Endothelial cell of umbilical vein (primary cell): ENCODE measurements around the gene SOX5. TPM values are rescaled to one million over a fixed set of nuclear protein-coding genes. Genes with fewer than 3 reads are reported as not detected.

Experiments used
- BruUV-seq: library from RNA; stranded (reverse); fragments of 400-500 nt; replicated peaks from 2 replicates; lab custom pipeline; 2021; lab: Mats Ljungman, UMichigan
- CTCF ChIA-PET: fragments of 300-600, 350-600 bp; sonication (Branson Sonifier 250); formaldehyde crosslinking; loops from one replicate; lab custom pipeline; 2021; ENCODE audit warnings: antibody characterized with exemption, inconsistent platforms; lab: Charles Lee
- POLR2A ChIA-PET: fragments of 300-600, 350-600 bp; sonication (Branson Sonifier 250); formaldehyde crosslinking; loops from one replicate; lab custom pipeline; 2021; ENCODE audit warnings: antibody characterized with exemption, inconsistent platforms; lab: Charles Lee
- DNase-seq: peaks from one replicate; pipeline ENCODE4 v3.0.0-alpha.2; 2011; ENCODE audit warnings: low read depth, low spot score
- FAIRE-seq: peaks from 2 replicates; lab custom pipeline; 2011; peaks lifted over from hg19 to GRCh38; lab: Jason Lieb, UNC
- H2AFZ ChIP-seq: 2 replicates; pipeline ENCODE4 v1.6.0; 2012; ENCODE audit warnings: low read depth, low read length, control low read depth, inconsistent platforms
- H3K27ac ChIP-seq: 2 replicates; pipeline ENCODE4 v1.5.1; 2011; ENCODE audit warnings: low read depth, mild to moderate bottlenecking, control low read depth, low read length, moderate library complexity; ENCODE audit not compliant: insufficient read depth
- H3K27me3 ChIP-seq, 2 experiments: 2 replicates each; pipeline versions ENCODE4 v1.6.0 to v1.6.1; 2011; ENCODE audit warnings: low read length in 2 of 2, mixed read lengths in 1 of 2; ENCODE audit not compliant: control insufficient read depth in 2 of 2, insufficient read depth in 2 of 2
- H3K36me3 ChIP-seq, 2 experiments: 2 replicates in 1 of 2; 3 replicates in 1 of 2; pipeline ENCODE4 v1.5.1; 2011; ENCODE audit warnings: low read length in 2 of 2, mild to moderate bottlenecking in 1 of 2, moderate library complexity in 1 of 2; ENCODE audit not compliant: control insufficient read depth in 2 of 2, insufficient read depth in 2 of 2; ENCODE audit errors: extremely low read depth in 1 of 2
- H3K4me1 ChIP-seq: 3 replicates; pipeline ENCODE4 v1.5.1; 2011; ENCODE audit warnings: mild to moderate bottlenecking, low read length; ENCODE audit not compliant: control insufficient read depth, insufficient read depth; ENCODE audit errors: extremely low read depth
- H3K4me2 ChIP-seq: 2 replicates; pipeline ENCODE4 v1.6.1; 2011; ENCODE audit warnings: low read length, control low read depth, mixed read lengths; ENCODE audit not compliant: insufficient read depth
- H3K4me3 ChIP-seq, 3 experiments: fragments of 200-600 bp in 1 of 3; sonication (generic), shearing (Covaris generic) in 1 of 3; replicated peaks in 1 of 3; 2 replicates each; pipeline ENCODE4 v1.5.1; 2011 to 2016; ENCODE audit warnings: control low read depth in 3 of 3, low read length in 3 of 3, mild to moderate bottlenecking in 2 of 3, inconsistent platforms in 1 of 3, low read depth in 1 of 3, moderate library complexity in 1 of 3; ENCODE audit not compliant: insufficient read depth in 1 of 3
- H3K79me2 ChIP-seq: 2 replicates; pipeline ENCODE4 v1.6.0; 2012; ENCODE audit warnings: low read length, inconsistent platforms; ENCODE audit not compliant: control insufficient read depth, insufficient read depth
- H3K9ac ChIP-seq: replicated peaks from 2 replicates; pipeline ENCODE3; 2011; ENCODE audit warnings: low read length, control low read depth; ENCODE audit not compliant: insufficient read depth; ENCODE audit errors: extremely low read depth
- H3K9me1 ChIP-seq: replicated peaks from 3 replicates; pipeline ENCODE4 v1.6.0; 2011; ENCODE audit warnings: mild to moderate bottlenecking, low read length; ENCODE audit not compliant: control insufficient read depth, insufficient read depth; ENCODE audit errors: extremely low read depth
- H3K9me3 ChIP-seq: replicated peaks from 2 replicates; pipeline ENCODE4 v1.5.1; 2012; ENCODE audit warnings: low read length, inconsistent platforms; ENCODE audit not compliant: control insufficient read depth, insufficient read depth
- H4K20me1 ChIP-seq: replicated peaks from 2 replicates; pipeline ENCODE3; 2011; ENCODE audit warnings: mild to moderate bottlenecking, low read length; ENCODE audit not compliant: control insufficient read depth, insufficient read depth; ENCODE audit errors: extremely low read depth
- EZH2 ChIP-seq: IDR thresholded peaks from 2 replicates; pipeline ENCODE4 v1.6.1; 2012; ENCODE audit warnings: borderline replicate concordance, low read depth, mild to moderate bottlenecking, moderate library complexity, low read length, inconsistent platforms; ENCODE audit not compliant: severe bottlenecking
- FOS ChIP-seq: IDR thresholded peaks from 2 replicates; pipeline ENCODE4 v1.6.1; 2011; ENCODE audit warnings: mild to moderate bottlenecking, low read length, moderate library complexity, borderline replicate concordance; ENCODE audit not compliant: insufficient read depth
- GATA2 ChIP-seq: IDR thresholded peaks from 2 replicates; pipeline ENCODE4 v1.7.0; 2011; ENCODE audit warnings: low read depth, mild to moderate bottlenecking, moderate library complexity, mixed read lengths, low read length; ENCODE audit not compliant: insufficient read length, insufficient read depth
- JUN ChIP-seq: IDR thresholded peaks from 2 replicates; pipeline ENCODE4 v1.6.1; 2011; ENCODE audit warnings: borderline replicate concordance, low read depth; ENCODE audit not compliant: insufficient read length, insufficient read depth
- MYC ChIP-seq: IDR thresholded peaks from one replicate; pipeline ENCODE4 v1.6.1; 2011; ENCODE audit warnings: mild to moderate bottlenecking, low read depth, low read length
- POLR2A ChIP-seq: IDR thresholded peaks from 2 replicates; pipeline ENCODE4 v1.6.1; 2012; ENCODE audit warnings: low read depth, mild to moderate bottlenecking, control low read depth, low read length
- POLR2AphosphoS5 ChIP-seq: IDR thresholded peaks from 2 replicates; pipeline ENCODE4 v1.6.1; 2012; ENCODE audit warnings: low read depth, mild to moderate bottlenecking, control low read depth, low read length, moderate library complexity; ENCODE audit not compliant: insufficient read depth
- dilution Hi-C: fragments of 300-500 bp; cut with MboI; formaldehyde crosslinking; loops from one replicate; pipeline ENCODE4 v1.15.0; 2019; ENCODE audit warnings: low sequenced_read_pairs; ENCODE audit not compliant: extremely low pct_ligation_motif_present
- intact Hi-C: fragments of 100-400 bp; cut with micrococcal nuclease; formaldehyde crosslinking; loops from one replicate; pipeline ENCODE4 v1.10.0; 2022
- polyA plus RNA-seq, 4 experiments: library from polyadenylated mRNA; depleted of rRNA in 3 of 4; stranded (reverse) in 3 of 4; unstranded in 1 of 4; fragments of >200 nt; gene quantifications; 2 replicates each; pipeline versions ENCODE4 v1.2.1 to v1.2.3, GENCODE V29; 2011 to 2012; ENCODE audit warnings: missing spikeins in 1 of 4
- total RNA-seq: library from RNA; stranded (reverse); gene quantifications from 2 replicates; pipeline ENCODE4 v1.2.3, GENCODE V29; 2021
- TF ChIP-seq, protein P1 (sequence below): IDR thresholded peaks from 2 replicates; pipeline ENCODE4 v1.6.1; 2011; ENCODE audit not compliant: insufficient read depth, insufficient read length
- TF ChIP-seq, protein P2 (sequence below), 2 donors: IDR thresholded peaks; 1 replicate in 1 of 2; 2 replicates in 1 of 2; pipeline ENCODE4 v1.5.1; 2011; ENCODE audit warnings: low read length in 2 of 2, mild to moderate bottlenecking in 2 of 2, moderate library complexity in 2 of 2, control low read depth in 1 of 2, inconsistent platforms in 1 of 2, low read depth in 1 of 2; ENCODE audit not compliant: insufficient read depth in 1 of 2; ENCODE audit errors: extremely low read depth in 1 of 2

SOX5 gene
- total and polyA plus RNA-seq, 2 donors (not counting 3 experiments of a cell fraction or from before 2014, with no cell fraction given): 0.63 to 3.5 TPM

DNA sequence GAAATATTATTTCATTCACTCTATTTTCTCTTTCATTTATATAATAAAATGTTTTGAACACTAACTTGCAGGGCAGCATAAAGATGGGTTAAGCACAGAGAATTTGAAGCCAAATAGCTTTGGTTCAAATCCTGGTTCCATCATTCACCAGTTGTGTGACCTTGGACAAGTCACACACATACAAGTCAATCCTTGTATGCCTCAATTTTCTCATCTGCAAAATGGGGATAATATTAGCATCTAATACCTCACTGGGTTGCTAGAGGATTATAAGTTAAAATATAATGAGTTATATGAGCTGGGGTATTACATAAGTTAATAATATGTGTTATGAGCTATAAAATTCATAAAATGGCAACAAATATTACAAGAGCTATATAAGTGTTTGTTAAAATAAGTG is 94.9 kb downstream of the SOX5 start:
- CTCF ChIA-PET: no interaction called here
- DNase-seq (no peak), FAIRE-seq (no peak)
- Histone ChIP-seq H3K4me1 (no peaks in the 10 kb centered on the region), H3K9me3 (no peaks in the 10 kb centered on the region), H2AFZ (no peak overlapping the region), H4K20me1 (no peaks in the 10 kb centered on the region), H3K36me3 (no peaks in the 10 kb centered on the region), H3K9ac (no peak overlapping the region), H3K79me2 (no peaks in the 10 kb centered on the region), H3K4me2 (no peak overlapping the region), H3K27ac (no peak overlapping the region), H3K4me3 (no peak overlapping the region), H3K9me1 (no peaks in the 10 kb centered on the region), H3K27me3 (no peaks in the 10 kb centered on the region)
- POLR2A ChIA-PET: no interaction called here
- intact Hi-C loops: no loop called here
- dilution Hi-C loops: no loop called here
- no peak for TF ChIP-seq POLR2A
- no peak for TF ChIP-seq FOS
- TF ChIP-seq, protein P1, sequence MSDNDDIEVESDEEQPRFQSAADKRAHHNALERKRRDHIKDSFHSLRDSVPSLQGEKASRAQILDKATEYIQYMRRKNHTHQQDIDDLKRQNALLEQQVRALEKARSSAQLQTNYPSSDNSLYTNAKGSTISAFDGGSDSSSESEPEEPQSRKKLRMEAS: no peak
- TF ChIP-seq, protein P2, sequence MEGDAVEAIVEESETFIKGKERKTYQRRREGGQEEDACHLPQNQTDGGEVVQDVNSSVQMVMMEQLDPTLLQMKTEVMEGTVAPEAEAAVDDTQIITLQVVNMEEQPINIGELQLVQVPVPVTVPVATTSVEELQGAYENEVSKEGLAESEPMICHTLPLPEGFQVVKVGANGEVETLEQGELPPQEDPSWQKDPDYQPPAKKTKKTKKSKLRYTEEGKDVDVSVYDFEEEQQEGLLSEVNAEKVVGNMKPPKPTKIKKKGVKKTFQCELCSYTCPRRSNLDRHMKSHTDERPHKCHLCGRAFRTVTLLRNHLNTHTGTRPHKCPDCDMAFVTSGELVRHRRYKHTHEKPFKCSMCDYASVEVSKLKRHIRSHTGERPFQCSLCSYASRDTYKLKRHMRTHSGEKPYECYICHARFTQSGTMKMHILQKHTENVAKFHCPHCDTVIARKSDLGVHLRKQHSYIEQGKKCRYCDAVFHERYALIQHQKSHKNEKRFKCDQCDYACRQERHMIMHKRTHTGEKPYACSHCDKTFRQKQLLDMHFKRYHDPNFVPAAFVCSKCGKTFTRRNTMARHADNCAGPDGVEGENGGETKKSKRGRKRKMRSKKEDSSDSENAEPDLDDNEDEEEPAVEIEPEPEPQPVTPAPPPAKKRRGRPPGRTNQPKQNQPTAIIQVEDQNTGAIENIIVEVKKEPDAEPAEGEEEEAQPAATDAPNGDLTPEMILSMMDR (IDR thresholded peaks at IDR 0.05; ENCODE audit: extremely low read depth in 1 of 2, insufficient read depth in 1 of 2, low read depth in 1 of 2, low read length in 2 of 2): no peak
- TF ChIP-seq GATA2: no peak
- no peak for TF ChIP-seq JUN
- no peak for TF ChIP-seq MYC
- no peak for TF ChIP-seq POLR2AphosphoS5
- no peak for TF ChIP-seq EZH2
- BruUV-seq: no TSS peak
